HG02588 (cell line): ENCODE data around the gene RNF126.
A peak's percentile ranks its signal among the peaks of the same experiment; 100 is the strongest.

Experiments used
- ATAC-seq: cut with Tn5 transposase; IDR thresholded peaks from one replicate; pipeline ENCODE4 v1.9.1; 2021; ENCODE audit warnings: mild to moderate bottlenecking, moderate library complexity; ENCODE audit not compliant: unreplicated experiment

The RNF126 gene

GRCh38 chr19:648305-648704, 14.7 kb downstream of the RNF126 start:
- no peak for ATAC-seq

GRCh38 chr19:647566-648284, 15.3 kb downstream of the RNF126 start:
- no peak for ATAC-seq

DNA sequence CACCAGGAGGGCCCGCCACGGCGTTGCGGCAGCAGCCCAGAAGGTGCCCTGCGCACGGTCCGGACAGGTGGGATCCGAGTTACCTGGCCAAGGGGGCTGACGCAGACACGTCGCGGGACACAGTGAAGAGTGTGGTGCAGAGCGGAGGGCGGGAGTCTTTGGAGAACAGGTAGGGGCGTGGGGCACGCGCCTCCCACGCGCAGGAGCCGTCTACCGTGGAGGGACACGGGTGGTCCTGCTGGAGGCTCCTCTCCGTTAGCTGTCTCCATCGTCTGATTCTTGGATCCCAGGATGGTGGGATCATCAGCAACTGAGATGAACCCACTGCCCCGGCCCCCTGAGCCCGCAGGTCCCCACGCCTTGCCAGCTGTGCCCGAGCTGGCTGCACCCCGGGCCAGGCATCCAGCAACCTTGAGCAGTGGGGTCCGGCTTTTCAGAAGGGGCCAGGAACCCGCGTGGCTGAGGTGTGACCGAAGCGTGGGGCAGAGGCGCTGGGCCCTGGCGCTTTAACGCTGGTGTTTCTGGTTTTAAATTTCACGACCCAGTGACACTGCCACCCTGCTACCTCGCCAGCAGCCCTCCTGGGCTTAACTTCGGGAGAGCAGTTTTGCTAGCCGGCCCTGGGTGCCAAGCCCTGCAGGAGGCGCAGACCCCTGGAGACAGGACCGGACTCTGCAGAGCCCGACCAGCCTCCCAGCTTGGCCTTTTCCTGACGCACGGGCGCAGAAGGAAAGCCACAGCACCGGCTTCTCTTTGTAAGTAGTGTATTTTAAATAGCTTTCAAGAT, 16.0 kb downstream of the RNF126 start:
- no peak for ATAC-seq

DNA sequence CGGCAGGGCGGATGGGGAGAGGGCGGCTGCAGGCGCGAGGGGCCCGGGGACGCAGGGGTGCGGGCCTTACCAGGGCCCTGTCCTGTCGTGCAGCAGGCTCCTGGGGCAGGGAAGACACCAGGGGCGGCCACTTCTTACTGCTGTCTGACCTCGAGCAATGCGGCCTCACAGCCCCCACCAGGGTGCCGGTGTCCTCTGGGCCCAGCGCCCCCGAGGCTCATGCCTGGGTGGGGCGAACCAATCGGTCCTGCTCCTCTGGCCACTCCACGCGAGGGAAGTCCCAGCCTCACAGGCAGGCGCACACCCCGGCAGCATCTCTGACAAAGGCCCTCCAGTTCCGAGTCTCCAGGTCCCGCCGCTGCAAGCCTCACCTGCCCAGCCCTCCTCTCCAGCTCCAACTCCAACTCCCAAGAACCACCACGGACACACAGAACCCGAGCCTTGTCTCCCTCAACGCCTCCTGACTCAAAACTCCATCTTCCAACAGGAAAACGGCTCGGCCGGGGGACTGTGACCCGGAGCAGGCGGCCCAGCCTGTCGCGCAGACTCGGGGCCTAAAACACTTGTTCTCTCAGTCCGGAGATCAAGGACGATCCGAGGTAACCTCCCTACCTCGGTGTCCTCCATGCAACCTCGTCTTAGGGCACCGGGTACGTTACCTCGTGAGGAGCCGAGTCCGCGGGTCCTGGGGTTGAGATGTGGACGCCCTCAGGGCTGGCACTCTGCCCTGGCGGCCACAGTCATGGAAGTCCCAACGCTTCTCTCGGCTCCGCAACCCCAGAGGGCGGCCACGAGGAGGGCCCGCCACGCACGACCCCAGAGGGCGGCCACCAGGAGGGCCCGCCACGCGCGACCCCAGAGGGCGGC, 16.9 kb downstream of the RNF126 start:
- no peak for ATAC-seq

DNA sequence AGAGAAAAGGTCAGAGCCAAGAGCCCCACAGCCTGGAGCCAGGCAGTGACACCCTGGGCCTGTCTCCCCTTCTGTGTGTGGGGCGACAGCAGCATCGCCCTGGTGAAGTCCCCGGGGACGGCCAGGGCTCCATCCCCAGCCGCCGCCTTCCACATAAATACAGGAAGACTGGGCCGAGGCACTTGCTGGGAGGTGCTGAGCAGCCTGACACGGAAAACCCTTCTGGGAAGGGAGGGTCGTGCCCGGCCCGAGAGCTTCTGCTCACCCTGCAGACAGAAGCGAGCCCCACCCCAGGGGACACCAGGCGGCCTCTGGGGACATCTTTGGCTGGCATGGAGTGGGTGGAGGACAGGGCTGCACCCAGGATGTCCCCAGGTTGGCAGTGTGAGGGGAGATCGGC, 18.2 kb downstream of the RNF126 start:
- no peak for ATAC-seq

- no peak for ATAC-seq
Observed at GRCh38 chr19:644363-644762, 18.7 kb downstream of the RNF126 start.

GRCh38 chr19:643736-644135, 19.3 kb downstream of the RNF126 start:
- no peak for ATAC-seq

- ATAC-seq: no peak
Observed at GRCh38 chr19:642767-643727, 20.0 kb downstream of the RNF126 start.

DNA sequence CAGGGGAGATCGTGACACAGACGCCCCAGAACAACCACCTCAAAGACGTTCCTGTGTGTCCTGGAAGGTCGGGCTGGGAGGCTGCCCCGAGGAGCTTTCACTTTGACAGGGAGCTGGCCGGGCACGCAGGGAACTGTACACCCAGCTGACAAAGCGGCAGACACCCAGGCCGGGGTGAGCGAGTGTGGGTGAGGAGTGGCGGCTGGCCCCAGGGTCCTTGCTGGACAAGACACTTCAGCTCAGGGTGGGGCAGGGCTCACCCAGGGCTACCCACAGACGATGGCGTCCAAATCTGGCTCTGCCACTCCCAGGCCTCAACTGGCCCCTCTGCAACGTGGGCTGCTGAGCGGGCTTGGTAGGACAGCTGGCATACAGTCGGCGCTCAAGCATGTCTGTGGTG, 21.3 kb downstream of the RNF126 start:
- ATAC-seq: no peak

DNA sequence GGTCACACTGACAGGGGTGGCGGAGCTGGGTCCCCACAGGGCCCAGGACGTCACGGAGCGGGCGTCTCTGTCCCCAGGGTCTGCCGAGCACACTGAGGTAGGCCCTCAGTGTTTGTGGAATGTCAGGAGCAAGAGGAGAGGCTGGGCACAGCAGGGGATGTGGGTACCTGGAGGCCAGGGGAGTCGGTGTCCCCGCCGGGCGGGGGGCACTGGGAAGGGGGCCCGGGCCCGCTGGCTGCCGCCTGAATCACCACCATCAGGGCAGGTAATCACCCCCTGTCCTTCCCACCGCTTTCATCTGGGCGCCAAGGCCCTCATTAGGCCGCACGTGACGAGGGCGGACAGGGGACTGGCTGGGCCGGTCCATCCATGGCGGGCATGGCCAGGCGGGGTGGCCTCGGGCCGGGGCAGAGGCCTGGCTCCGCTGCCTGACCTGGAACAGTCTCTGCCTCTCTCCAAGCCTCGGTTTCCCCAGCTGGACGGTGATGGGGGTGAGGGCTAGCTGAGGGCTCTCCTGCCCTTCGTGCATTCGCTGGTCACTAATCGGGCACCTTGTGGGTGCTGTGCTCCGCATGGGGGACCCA, 22.3 kb downstream of the RNF126 start:
- no peak for ATAC-seq

DNA sequence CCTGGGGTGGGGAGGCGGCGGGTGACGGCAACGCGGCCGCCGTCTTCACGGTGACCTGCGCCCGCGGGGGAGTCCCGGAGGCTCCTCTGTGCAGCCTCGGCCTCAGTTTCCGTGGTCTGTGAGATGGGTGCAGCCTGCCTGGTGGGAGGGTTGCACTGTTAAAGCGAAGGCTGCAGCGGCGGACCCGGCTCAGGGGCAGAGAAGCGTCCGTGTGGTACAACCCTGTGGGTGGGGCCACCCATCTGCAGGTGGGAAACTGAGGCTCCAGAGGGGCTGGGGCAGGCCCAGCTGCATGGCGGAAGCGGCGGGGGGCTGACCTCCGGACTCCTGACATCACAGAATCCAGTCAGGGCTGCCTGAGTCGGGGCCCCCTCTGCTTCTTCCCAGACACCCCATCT, 22.9 kb downstream of the RNF126 start:
- ATAC-seq: no peak

GRCh38 chr19:639253-640160, 23.5 kb downstream of the RNF126 start, which contains the start of gene FGF22:
Gene FGF22, plus strand, starts transcription at chr19:639879. Its CDS starts 47 bp downstream, at chr19:639926.
- peak; percentile 61 for ATAC-seq

- no peak for ATAC-seq
Observed at GRCh38 chr19:638906-639252, 24.1 kb downstream of the RNF126 start.

DNA sequence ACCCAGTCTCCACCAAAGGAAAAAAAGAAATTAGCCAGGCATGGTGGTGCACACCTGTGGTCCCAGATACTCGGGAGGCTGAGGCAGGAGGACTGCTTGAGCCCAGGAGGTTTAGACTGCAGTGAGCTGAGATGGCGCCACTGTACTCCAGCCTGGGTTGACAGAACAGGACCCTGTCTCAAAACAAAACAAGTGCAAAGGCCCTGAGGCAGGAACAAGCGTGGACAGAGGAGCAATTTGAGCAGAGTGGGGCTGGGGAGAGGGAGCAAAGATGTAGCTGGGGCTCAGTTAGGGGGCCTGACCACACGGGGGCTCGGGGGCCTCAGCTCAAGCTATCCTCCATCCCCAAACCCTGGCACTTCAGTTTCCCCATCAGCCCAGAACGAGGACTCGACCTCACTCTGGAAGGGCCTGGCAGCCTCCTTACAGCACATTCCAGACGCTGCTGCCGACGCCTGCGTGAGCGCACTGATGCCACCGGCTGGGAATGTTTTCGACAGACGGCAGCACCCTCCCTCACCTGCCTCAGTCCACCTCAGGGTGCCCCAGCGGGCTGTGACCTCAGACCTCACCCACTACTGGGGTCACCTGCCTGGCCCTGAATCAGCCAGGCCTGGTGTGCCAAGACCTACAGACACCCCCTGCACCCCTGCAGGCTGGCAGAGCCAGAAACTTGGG, 27.9 kb downstream of the RNF126 start:
- ATAC-seq: no peak

- no peak for ATAC-seq
Observed at GRCh38 chr19:633786-634639, 29.0 kb downstream of the RNF126 start.

DNA sequence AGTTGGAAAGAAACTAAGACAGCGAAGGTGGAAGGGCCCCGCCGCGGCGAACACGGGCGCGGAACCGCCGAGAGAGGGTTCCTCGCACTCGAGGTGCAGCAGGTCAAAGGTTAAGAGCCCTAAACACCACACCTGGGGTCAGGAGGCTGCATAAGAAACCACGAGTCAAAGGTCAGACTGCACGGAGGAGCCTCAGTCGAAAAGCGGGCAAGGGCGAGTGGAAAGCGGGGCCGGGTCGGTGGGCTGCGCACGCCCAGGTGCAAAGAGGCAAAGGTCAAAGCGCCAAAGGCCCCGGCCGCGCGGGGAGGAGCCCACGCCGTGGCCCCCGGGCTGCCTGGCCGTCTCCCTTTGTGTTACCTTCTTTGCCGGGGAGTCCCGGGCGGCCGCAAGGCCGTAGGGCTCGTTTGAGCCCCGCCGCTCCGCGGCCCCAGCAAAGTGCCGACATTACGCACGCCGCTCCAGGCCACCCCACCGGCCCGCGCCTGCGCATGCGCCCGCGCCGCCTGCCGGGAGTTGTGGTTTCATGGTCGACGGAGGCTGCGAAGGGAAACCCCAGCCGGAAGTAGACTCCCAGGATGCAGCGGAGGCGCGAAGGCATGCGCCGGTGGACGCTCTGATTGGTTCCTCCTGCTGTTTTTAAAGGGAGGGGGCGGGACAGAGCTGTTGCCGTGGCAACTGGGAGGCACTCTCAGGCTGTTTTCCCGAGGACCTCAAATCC, 29.8 kb downstream of the RNF126 start, which contains the start of gene POLRMT:
POLRMT (minus strand) TSS at position 470 of the 718 bp plus-strand sequence; CDS start at position 445, 25 bp downstream.
- peak; percentile 71 for ATAC-seq
